WERI-Rb-1 (cell line): ENCODE data around the gene EIF3B.
A peak's percentile ranks its signal among the peaks of the same experiment; 100 is the strongest.

Experiments
- DNase-seq: peaks from one replicate; pipeline ENCODE4 v3.0.0-alpha.2; 2020
- H3K27ac ChIP-seq: fragments of 250-450 bp; sonication (Bioruptor Pico); 2 replicates; pipeline ENCODE4 v1.5.1; 2020; ENCODE audit warnings: mild to moderate bottlenecking, moderate library complexity
- H3K27me3 ChIP-seq: fragments of 250-450 bp; sonication (Bioruptor Pico); 2 replicates; pipeline ENCODE4 v1.5.1; 2021; ENCODE audit warnings: mild to moderate bottlenecking, low read depth, moderate library complexity; ENCODE audit not compliant: insufficient read depth, severe bottlenecking
- H3K36me3 ChIP-seq: fragments of 250-450 bp; sonication (Bioruptor Pico); 2 replicates; pipeline ENCODE4 v1.5.1; 2020; ENCODE audit warnings: mild to moderate bottlenecking, moderate library complexity
- H3K4me3 ChIP-seq: 2 replicates; pipeline ENCODE4 v1.5.1; 2011; ENCODE audit warnings: low read depth, mild to moderate bottlenecking, control low read depth, low read length
- H3K9me3 ChIP-seq: fragments of 250-450 bp; sonication (Bioruptor Pico); 2 replicates; pipeline ENCODE4 v1.5.1; 2021; ENCODE audit warnings: mild to moderate bottlenecking, moderate library complexity; ENCODE audit not compliant: severe bottlenecking
- TF ChIP-seq, protein P1 (sequence below): IDR thresholded peaks from 2 replicates; pipeline ENCODE4 v1.5.1; 2011; ENCODE audit warnings: low read depth, mild to moderate bottlenecking, control low read depth, inconsistent platforms, low read length

EIF3B gene

GRCh38 chr7:2405601-2406345, 51.1 kb downstream of the EIF3B start:
- Histone ChIP-seq H3K9me3 (no peaks in the 10 kb centered on the region), H3K27ac (no peak overlapping the region), H3K4me3 (no peak overlapping the region), H3K27me3 (no peaks in the 10 kb centered on the region), H3K36me3 (no peaks in the 10 kb centered on the region)
- TF ChIP-seq, protein P1, sequence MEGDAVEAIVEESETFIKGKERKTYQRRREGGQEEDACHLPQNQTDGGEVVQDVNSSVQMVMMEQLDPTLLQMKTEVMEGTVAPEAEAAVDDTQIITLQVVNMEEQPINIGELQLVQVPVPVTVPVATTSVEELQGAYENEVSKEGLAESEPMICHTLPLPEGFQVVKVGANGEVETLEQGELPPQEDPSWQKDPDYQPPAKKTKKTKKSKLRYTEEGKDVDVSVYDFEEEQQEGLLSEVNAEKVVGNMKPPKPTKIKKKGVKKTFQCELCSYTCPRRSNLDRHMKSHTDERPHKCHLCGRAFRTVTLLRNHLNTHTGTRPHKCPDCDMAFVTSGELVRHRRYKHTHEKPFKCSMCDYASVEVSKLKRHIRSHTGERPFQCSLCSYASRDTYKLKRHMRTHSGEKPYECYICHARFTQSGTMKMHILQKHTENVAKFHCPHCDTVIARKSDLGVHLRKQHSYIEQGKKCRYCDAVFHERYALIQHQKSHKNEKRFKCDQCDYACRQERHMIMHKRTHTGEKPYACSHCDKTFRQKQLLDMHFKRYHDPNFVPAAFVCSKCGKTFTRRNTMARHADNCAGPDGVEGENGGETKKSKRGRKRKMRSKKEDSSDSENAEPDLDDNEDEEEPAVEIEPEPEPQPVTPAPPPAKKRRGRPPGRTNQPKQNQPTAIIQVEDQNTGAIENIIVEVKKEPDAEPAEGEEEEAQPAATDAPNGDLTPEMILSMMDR = no peak
- DNase-seq = no peak

DNA sequence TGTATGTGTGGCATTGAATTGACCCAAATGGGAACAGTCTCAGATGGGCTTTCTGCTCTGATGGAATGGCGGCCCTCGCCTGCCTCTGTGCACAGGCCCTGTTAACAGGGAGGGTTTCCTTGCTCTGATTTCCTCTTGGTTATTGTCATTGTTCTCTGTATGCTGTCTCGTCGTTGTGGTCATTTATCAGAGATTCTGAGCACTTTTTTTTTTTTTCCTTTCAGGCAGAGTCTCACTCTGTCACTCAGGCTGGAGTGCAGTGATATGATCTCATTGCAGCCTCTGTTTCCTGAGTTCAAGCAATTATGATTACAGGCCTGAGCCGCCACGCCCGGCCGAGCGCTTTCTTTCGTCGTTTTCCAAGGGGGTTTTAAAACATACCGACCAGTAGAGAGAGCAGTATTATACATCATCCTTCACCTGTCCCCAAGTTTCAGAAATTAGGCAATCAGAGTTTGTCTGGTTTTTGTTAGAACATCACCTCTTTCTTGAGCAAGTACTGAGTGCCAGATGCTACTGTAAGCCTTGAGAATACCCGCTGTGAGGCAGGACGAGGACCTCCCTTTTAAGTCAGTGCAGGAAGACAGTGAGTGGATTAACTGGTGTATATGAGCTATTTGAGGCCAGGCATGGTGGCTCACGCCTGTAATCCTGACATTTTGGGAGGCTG, 55.3 kb downstream of the EIF3B start:
- Histone ChIP-seq H3K27me3 (no peaks in the 10 kb centered on the region), H3K36me3 (no peaks in the 10 kb centered on the region), H3K4me3 (no peak overlapping the region), H3K9me3 (no peaks in the 10 kb centered on the region), H3K27ac (no peak overlapping the region)
- peak; percentile 33 for DNase-seq
- TF ChIP-seq, protein P1 = no peak

- Histone ChIP-seq H3K36me3 (no peaks in the 10 kb centered on the region), H3K9me3 (no peaks in the 10 kb centered on the region), H3K27me3 (no peaks in the 10 kb centered on the region), H3K4me3 (no peak overlapping the region), H3K27ac (no peak overlapping the region)
- TF ChIP-seq, protein P1 = no peak
- DNase-seq = no peak
Measured at GRCh38 chr7:2411049-2411448, 56.4 kb downstream of the EIF3B start.

DNA sequence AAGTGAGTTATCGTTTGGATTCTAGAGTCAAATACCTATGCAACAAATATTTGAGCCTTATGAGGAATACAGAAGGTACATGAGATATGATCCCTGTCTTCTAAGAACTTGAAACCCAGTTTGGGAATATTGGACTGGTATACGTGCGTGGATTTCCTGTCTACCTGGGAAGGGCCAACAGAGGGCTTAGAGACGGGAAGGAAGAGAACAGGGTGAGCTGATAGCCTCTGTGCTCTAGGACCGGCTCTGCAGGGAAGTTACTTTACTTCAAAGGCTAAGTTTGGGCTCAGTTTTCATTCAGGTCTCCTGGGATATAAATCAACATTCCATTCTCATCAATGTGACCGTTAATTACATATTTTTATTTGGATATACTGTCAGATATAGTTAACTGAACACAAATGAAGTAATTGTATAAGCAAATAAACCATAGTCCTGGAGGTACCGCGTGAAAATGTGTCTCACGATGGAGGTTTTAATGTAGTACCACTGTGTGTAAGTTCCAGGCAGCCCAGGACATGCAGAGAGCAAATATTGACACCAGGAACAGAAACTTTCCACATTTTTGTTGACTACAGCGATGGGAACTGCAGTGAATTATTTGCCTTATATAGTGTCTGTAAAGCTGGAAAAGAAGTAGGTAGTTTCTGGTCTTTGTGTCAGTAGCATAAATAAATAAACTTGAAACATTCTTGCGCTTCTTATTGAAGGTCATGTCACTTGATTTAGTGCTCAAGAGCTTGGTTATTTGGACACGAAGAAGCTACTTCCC, 57.4 kb downstream of the EIF3B start:
- no peak overlapping the region for H3K27ac ChIP-seq
- TF ChIP-seq, protein P1 = no peak

DNA sequence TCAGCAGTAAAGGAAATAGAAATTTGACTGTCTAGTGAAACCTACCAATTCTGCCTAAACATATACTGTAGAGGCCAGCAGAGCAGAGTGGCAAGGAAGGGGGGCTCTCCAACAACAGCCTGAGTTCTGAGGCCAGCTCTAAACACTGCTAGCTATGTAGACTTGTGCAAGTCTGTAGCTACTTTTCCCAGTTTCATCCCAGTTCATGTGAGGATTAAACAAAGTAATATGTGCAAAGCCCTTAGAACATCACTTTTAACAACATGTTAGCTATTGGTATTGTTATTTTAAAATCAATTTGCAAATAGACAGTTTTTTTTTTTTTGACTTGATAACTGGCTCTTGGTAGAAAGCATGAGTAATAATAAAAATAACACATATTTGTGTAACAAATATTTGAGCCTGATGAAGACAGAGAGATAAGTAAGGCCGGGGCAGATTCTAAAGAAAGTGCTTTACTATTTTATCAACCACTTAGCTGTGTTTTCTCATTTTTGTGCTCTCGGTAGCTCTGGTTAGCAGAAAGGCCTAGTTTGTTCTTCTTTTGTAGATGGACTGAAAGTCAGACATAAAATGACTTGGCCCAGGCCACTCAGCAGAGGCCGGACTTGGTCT, 58.1 kb downstream of the EIF3B start:
- TF ChIP-seq, protein P1 = no peak
- Histone ChIP-seq H3K27me3 (no peaks in the 10 kb centered on the region), H3K9me3 (no peaks in the 10 kb centered on the region), H3K27ac (no peak overlapping the region), H3K36me3 (no peaks in the 10 kb centered on the region), H3K4me3 (no peak overlapping the region)
- DNase-seq = no peak

More for the DNA sequence above, 57.4 kb downstream of the EIF3B start:
- H3K9me3 ChIP-seq = no peaks in the 10 kb centered on the region
- DNase-seq = no peak
- no peaks in the 10 kb centered on the region for H3K36me3 ChIP-seq
- no peak overlapping the region for H3K4me3 ChIP-seq
- H3K27me3 ChIP-seq = no peaks in the 10 kb centered on the region
